Testis (tissue), 3 donors: ENCODE data around the gene TMEM150B. TPM values are rescaled to one million over a fixed set of nuclear protein-coding genes. Genes with fewer than 3 reads are reported as not detected.

Experiments used
- DNase-seq: peaks from one replicate; pipeline ENCODE4 v3.0.0-alpha.2; 2019
- H3K27ac ChIP-seq, 2 donors: fragments of 200-600 bp; sonication (generic); one replicate each; pipeline ENCODE4 v1.5.1; 2019
- H3K27me3 ChIP-seq: fragments of 200-600 bp; sonication (generic); one replicate; pipeline ENCODE4 v1.5.1; 2019
- H3K36me3 ChIP-seq: fragments of 200-600 bp; sonication (generic); one replicate; pipeline ENCODE4 v1.5.1; 2017; ENCODE audit warnings: low read depth; ENCODE audit errors: missing control alignments
- H3K4me1 ChIP-seq: fragments of 200-600 bp; sonication (generic); one replicate; pipeline ENCODE4 v1.5.1; 2019
- H3K4me3 ChIP-seq, 2 donors: fragments of 200-600 bp; sonication (generic); one replicate each; pipeline ENCODE4 v1.5.1; 2017 to 2019
- H3K9me3 ChIP-seq: fragments of 200-600 bp; sonication (generic); one replicate; pipeline ENCODE4 v1.5.1; 2017
- POLR2A ChIP-seq: fragments of 450-650 bp; IDR thresholded peaks from one replicate; pipeline ENCODE4 v1.6.1; 2017; ENCODE audit warnings: antibody characterized with exemption, mild to moderate bottlenecking, moderate library complexity
- WGBS, 2 donors: methylation state at CpG; one replicate each; pipeline ENCODE4 v1.1.5; 2018; 5-methylcytosine and 5-hydroxymethylcytosine counted together
- intact Hi-C: fragments of 100-400 bp; cut with DNase I; formaldehyde crosslinking; loops from one replicate; pipeline ENCODE4 v1.15.1; 2023; ENCODE audit warnings: low total_unique reads
- polyA plus RNA-seq: library from polyadenylated mRNA; stranded (reverse); fragments of 350-450 nt; fragmentation: Illumina TruSeq; extraction: RNeasy Lipid Tissue Mini Kit (QIAGEN cat#74804); gene quantifications from one replicate; pipeline ENCODE4 v1.2.3, GENCODE V29; 2014; ENCODE audit warnings: low read depth, low replicate concordance; ENCODE audit not compliant: insufficient read depth
- total RNA-seq, 2 donors: library from RNA; depleted of rRNA; stranded (reverse); fragments of >200 nt; gene quantifications; one replicate each; pipeline ENCODE4 v1.2.3, GENCODE V29; 2016
- TF ChIP-seq, protein P1 (sequence below), 3 experiments: fragments of 450-650 bp in 2 of 3; fragments of 200-600 bp in 1 of 3; sonication (generic) in 1 of 3; IDR thresholded peaks; one replicate each; pipeline ENCODE4 v1.5.1; 2016 to 2019; ENCODE audit warnings: antibody characterized with exemption in 3 of 3, mild to moderate bottlenecking in 2 of 3, moderate library complexity in 1 of 3

Gene TMEM150B
- total and polyA plus RNA-seq, 3 donors from 2014 or later, result 0.98 to 2.2 TPM; not detected in 1

DNA sequence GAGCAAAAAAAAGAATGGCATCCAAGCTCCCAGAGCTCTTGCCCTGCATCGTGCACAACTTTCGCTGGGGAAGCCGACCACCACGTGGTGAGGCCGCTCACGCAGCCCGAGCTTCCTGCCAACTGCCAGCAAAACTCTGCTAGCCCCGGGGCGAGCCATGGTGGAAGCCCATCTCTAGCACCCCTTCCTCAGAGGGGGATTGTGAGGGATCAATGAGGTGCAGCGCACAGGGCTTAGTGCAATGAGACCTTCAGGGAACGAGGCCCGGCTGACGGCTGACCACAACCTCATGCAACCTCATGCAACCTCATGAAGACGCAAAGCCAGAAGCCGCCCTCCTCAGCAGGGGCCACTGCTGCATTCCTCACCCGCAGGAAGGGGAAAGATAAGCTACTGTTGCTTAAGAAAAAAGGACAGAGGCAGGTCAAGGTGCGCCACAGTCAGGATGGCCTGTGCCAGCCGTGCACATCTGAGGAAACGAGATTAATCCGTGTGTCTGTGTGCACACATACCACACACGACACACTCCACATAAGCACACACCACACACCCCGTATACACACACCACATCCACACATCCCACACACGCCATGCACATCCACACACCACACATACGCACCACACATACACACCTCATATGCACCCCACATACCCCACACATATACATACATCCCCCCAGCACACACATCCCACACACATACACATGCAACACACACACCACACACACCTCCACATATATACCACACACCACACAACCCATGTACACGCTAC lies 54.8 kb downstream of the TMEM150B start:
- DNase-seq, result no peak
- Histone ChIP-seq H3K9me3 (no peaks in the 10 kb centered on the region), H3K27me3 (no peaks in the 10 kb centered on the region), H3K27ac (no peak overlapping the region), H3K4me1 (no peaks in the 10 kb centered on the region), H3K4me3 (no peak overlapping the region), H3K36me3 (no peaks in the 10 kb centered on the region)
- intact Hi-C loops, result no loop called here
- no peak for TF ChIP-seq POLR2A
- TF ChIP-seq, protein P1, sequence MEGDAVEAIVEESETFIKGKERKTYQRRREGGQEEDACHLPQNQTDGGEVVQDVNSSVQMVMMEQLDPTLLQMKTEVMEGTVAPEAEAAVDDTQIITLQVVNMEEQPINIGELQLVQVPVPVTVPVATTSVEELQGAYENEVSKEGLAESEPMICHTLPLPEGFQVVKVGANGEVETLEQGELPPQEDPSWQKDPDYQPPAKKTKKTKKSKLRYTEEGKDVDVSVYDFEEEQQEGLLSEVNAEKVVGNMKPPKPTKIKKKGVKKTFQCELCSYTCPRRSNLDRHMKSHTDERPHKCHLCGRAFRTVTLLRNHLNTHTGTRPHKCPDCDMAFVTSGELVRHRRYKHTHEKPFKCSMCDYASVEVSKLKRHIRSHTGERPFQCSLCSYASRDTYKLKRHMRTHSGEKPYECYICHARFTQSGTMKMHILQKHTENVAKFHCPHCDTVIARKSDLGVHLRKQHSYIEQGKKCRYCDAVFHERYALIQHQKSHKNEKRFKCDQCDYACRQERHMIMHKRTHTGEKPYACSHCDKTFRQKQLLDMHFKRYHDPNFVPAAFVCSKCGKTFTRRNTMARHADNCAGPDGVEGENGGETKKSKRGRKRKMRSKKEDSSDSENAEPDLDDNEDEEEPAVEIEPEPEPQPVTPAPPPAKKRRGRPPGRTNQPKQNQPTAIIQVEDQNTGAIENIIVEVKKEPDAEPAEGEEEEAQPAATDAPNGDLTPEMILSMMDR (IDR thresholded peaks at IDR 0.05), result no peak
- WGBS, 2 donors, result 91 to 92% methylated on average over 20 to 25 of the region's 25 CpGs

DNA sequence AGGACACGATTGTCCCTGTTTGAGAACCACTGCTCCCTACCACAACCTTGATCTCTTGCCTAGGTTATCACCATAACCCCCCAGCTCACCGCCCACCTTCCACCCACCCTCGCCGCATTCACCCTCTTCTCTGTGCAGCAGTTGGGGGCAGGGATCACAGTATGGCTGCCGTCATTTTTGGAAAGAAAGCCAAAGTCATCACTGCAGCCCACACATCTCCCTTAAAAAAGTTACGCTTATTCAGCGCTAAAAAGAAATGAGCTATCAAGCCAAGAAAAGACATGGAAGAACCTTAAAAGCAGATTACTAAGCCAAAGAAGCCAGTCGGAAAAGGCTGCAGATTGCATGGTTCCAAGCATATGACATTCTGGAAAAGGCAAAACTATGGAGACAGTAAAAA lies 55.8 kb downstream of the TMEM150B start:
- no peaks in the 10 kb centered on the region for H3K9me3 ChIP-seq
- no peak overlapping the region for H3K4me3 ChIP-seq
- no peak for DNase-seq
- no peaks in the 10 kb centered on the region for H3K27me3 ChIP-seq
- H3K4me1 ChIP-seq, result no peaks in the 10 kb centered on the region
- no peak overlapping the region for H3K27ac ChIP-seq
- TF ChIP-seq, protein P1 (IDR thresholded peaks at IDR 0.05), result no peak
- TF ChIP-seq POLR2A, result no peak
- no peaks in the 10 kb centered on the region for H3K36me3 ChIP-seq
- WGBS, 2 donors, result 79 to 87% methylated on average over 8 of the region's 8 CpGs
- intact Hi-C loops, result no loop called here

DNA sequence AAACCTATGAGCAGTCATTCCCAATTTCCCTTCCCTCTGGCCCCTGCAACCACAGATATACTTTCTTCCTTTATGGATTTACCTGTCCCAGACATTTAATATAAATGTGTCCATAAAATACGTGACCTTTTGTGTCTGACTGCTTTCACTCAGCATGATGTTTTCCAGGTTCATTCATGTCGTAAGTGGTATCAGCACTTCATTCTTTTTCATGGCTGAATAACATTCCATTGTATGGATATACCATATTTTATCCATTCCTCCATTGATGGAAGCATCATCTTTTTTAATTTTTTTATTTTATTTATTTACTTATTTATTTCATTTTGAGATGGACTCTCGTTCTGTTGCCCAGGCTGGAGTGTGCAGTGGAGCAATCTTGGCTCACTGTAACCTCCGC lies 58.3 kb downstream of the TMEM150B start:
- Histone ChIP-seq H3K36me3 (no peaks in the 10 kb centered on the region), H3K4me1 (no peaks in the 10 kb centered on the region), H3K4me3 (no peak overlapping the region), H3K9me3 (no peaks in the 10 kb centered on the region), H3K27me3 (no peaks in the 10 kb centered on the region), H3K27ac (no peak overlapping the region)
- no peak for DNase-seq
- 92 to 98% methylated on average over 4 of the region's 4 CpGs for WGBS, 2 donors
- TF ChIP-seq POLR2A, result no peak
- TF ChIP-seq, protein P1 (IDR thresholded peaks at IDR 0.05), result no peak
- intact Hi-C loops, result no loop called here

DNA sequence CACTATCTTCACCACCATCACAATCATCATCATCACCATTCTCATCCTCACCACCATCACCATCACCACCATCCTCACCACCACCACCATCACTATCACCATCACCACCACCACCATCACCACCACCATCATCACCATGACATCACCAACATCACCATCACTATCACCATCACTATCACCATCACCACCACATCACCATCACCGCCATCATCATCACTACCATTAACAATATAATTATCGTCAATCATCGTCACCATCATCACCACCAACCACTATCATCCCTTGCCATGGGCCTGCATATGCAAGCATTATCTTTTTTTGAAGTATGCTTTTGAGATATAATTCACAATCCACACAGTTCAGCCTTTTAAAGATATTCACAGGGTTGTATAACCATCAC lies 58.7 kb downstream of the TMEM150B start:
- Histone ChIP-seq H3K4me1 (no peaks in the 10 kb centered on the region), H3K27me3 (no peaks in the 10 kb centered on the region), H3K9me3 (no peaks in the 10 kb centered on the region), H3K4me3 (no peak overlapping the region), H3K36me3 (no peaks in the 10 kb centered on the region), H3K27ac (no peak overlapping the region)
- TF ChIP-seq POLR2A, result no peak
- TF ChIP-seq, protein P1 (IDR thresholded peaks at IDR 0.05), result no peak
- intact Hi-C loops, result no loop called here
- WGBS, 2 donors, result 96 to 100% methylated on average over 3 of the region's 3 CpGs
- DNase-seq, result no peak
